GM18951 (cell line): ENCODE data around the gene MAEA.

Source experiments
- POLR2A ChIP-seq: IDR thresholded peaks from 4 replicates; pipeline ENCODE4 v1.6.1; 2011; ENCODE audit warnings: mild to moderate bottlenecking; ENCODE audit not compliant: insufficient read length, insufficient read depth; ENCODE audit errors: extremely low read depth
- in situ Hi-C: fragments of 300-500 bp; cut with MboI; formaldehyde crosslinking; loops from one replicate; pipeline ENCODE4 v1.12.0; 2022; ENCODE audit warnings: low sequenced_read_pairs, mixed read lengths, inconsistent platforms; ENCODE audit not compliant: unreplicated experiment

MAEA gene

DNA sequence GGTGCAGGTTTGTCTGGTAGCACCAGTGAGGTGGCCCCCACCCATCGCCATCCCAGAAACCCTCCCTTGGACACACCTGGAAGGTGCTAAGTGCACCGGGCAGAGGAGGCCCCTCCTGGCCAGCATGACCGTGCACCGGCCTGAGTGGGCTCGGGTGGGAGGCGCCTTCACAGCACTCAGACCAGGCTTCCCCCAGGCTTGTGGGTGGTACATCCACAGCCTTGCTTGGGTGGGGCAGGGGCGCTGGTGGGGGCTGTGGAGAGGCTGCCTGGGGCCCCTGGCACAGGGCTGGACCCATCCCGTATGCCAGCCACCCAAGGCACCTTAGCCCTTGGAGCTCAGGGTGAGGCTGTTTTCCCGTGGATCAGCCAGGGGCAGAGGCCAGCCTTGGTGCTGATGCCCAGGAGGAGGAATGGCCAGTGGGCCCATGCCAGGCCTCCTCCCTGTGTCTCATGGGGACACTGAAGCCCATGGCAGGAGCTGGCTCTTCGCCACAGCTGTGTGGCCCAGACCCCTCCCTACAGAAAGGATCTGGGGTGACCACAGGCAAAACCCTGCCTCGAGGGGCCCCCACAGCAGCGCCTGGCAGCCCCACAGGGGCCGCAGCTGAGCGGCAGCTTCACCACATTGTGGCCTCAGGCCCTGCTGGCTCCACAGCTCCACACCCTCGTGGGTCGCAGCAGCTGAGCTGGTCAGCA is 95.1 kb downstream of the MAEA start:
- in situ Hi-C loops, result no loop called here
- TF ChIP-seq POLR2A, result no peak

DNA sequence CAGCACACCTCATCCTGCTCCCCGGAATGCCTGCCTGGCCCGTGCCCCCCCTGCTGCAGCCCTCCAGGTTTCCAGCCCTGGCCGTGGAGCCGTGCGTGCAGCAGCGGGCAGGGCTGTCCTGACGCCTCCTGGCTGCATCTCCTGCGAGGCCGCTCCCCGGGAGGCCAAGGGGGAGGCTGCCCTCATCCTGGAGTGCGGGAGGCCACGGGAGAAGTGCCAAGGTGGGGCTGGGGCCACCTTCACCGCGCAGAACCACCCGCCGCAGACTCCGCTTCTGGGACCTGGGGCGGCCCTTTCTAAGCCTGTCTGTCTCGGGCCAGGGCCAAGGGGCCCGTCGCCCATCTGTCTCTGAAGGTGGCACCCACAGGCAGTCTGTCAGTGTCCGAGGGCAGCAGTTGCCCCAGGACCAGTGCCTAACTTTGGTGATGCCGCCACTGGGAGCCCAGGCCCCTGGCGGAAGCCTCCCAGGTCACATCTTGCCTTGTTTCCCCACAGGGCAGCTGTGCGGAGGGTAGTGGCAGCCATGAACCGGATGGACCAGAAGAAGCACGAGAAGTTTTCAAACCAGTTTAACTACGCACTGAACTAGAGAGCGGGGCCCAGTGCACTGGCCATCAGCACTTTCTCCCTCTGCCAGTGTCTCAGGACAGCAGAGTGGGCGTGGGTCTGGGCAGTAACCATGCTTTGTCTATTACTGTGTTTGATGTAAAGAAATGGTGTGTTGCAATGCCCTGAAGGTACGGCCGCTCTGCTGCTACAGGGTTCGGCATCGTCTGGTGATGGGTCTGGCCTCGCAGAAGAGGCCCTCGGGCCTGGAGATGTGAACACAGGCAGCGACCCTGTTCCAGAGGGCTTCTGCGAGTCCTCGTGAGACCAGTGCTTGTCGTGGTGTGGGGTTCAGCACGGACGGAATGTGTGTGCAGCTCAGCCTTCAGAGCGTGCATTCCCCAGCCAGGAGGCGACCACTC is 96.0 kb downstream of the MAEA start:
- in situ Hi-C loops, result no loop called here
- TF ChIP-seq POLR2A, result no peak
